ENCODE measurements around the gene F12.

The F12 gene

DNA sequence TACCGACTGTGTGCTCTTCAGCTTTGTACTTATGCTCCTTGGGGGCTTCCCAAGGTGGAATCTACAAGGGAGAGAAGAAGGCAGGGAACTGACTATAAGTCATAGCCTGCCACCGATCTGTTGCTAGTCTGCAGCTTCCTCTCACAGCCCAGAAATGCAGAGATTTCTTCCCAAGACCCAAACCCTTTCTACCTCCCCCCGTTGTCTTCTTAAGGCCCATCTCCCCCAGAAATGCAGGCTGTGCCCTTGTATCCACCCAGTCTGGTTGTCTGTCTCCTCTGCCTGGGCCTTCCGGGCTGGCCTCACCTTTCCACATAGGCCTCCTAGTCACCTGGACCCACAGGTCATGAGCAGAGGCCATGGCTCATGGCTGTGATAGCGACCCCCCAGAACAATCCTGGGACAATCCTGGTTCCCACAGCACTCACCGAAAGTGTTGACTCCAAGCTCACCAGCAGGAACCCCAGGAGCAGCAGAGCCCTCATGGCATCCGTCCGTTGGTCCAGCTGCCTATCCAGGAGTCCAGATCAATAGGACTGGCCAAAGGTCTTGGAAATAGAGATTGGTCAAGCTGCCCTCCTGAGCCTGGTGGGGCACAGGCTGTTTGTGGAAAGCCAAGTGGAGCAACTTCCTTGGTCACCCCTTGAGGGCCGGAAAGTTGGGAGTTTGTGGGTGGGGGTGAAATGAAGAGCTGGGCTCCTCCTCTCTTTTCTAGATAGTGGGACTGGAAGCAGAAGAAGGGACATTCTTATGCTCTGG is at the start of gene F12:
F12 (minus strand) TSS at position 522 of the 759 bp plus-strand sequence; CDS start at position 485, 37 bp downstream.
- intact Hi-C loops (cut with DNase I), result loop anchor here (5.0 kb wide), 1 partner anchor 43 kb away; no protein-coding TSS in a partner anchor
- no peak for DNase-seq

DNA sequence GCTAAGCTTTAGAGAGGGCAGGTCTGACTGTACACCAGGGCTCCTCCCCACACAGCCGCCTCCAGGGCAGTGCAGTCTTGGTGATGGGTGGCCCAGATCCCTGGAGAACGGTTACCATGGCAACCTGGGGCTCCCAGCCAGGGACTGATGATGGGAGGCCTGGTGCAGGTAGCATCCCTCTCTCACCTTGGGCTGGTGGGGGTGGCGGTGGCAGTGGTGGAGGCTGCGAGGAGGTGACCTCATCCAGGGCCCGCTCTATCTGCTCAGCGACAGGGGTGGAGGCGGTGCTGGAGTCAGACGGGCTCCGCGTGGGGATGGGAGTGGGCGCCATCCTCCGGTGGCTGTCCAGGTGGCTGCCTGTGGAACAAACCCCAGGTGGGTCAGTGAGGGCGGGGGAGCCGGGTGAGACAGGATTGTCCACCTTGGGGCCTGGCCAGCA is 49.6 kb upstream of the F12 start:
- intact Hi-C loops (cut with DNase I), result loop anchor here (5.0 kb wide), 1 partner anchor 38 kb away; the partner anchor contains the start of gene PDLIM7
- DNase-seq, result peak; percentile 69 to 97 (median 88)

DNA sequence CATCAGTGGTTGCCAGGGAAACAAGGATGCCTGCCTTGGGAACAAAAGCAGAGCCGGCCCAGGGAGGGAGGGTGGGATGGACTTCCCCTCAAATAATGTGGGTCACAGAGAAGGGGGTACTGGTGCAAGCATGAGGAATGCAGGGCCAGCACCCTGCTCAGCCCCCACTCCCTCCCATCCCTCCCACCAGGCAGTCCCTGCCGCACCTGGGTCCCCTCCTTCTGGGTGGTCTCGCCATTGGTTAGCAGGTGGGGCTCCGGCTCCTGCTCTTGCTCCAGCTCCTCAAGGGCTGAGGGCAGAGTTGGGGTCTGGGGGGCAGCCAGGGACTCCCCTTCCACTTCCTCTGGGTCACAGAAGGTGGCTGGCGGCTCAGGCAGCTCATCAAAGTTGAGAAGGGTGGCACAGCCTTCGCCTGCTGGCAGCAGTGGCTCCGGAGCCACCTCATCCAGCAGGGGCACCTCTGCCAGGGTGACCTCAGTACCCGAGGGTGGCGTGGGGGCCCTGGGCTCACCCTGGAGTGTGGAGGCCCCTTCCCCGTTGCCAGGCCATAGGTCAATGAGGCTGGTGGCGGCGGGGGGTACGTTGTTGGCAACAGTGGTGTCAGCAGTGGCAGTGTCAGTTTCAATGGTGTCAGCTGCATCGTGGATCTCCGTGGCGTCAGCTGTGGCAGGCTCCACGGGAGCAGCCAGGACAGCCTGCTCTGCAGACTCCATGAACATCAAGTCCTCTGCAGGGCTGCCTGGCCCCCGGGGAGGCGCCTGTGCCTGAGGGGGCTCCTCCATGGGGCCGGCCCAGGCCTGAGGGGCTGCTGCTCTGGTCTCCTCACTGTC is 48.7 kb upstream of the F12 start:
- DNase-seq, result peak in 2 of 42 donors; percentile 7 to 29
- intact Hi-C loops (cut with DNase I), result loop anchor here (5.0 kb wide), 1 partner anchor 39 kb away; the partner anchor contains the start of gene PDLIM7

DNA sequence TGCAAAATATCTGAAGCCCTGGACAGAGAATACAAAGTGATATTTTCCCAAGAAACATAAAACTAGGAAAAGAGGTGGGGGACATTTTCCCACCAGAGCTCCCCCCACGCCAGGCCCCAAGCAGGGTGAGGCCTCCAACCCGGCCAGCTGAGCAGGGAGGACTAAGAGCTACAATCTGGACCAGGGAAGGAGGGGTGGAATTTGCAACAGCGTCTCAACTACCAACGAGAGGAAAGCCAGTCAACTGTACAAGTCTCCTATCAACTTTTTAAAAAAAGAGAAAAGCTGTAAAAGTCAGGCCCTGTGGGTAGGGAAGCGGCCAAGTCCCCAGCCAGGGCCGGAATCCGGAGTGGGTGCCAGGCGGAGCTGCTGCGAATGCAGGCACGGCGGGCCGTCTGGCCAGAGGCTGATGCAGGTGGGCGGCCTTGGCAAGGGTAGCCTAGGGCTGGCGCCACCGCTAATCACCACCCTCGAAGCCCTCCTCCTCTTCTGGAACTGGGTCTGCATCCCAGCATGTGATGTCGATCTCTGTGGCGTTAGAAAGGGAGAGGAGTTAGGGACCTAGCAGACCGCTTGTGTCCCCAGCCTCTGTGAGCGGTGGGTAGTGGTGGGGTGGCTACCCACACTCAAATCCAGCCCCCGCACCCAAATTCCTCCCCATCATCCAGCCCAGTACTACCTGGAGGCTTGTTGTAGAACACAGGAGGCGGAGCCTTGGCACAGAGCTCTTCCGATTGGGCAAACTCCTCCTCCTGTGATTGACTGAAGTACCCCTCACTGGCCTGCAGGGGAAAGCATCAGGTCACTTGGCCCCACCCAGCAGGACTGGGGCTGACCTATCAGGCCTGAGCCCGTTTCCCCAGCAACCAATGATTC is 47.9 kb upstream of the F12 start:
- intact Hi-C loops (cut with DNase I), result loop anchor here (5.0 kb wide), 1 partner anchor 40 kb away; the partner anchor contains the start of gene PDLIM7
- peak in 41 of 42 donors; percentile 46 to 91 (median 80) for DNase-seq

DNA sequence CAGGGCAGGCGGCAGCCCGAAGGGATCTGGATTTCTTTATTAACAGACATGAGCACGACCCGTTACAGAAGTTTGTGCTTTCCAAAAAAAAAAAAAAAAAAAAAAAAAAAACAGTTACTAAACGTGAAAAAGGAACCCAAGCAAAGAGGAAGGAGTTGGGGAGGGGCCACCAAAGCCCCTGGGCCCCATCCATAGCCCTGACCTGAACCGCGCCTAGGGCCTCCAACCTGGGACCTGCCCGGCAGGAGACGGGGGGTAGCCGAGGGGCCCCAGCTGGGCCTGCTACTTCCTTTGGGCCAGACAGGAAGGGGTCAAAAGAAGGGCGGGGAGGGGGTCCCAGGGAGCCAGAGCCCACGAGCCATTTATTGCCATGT is 47.2 kb upstream of the F12 start:
- no peak for DNase-seq
- intact Hi-C loops (cut with DNase I), result loop anchor here (5.0 kb wide), 1 partner anchor 41 kb away; the partner anchor contains the start of gene PDLIM7

DNA sequence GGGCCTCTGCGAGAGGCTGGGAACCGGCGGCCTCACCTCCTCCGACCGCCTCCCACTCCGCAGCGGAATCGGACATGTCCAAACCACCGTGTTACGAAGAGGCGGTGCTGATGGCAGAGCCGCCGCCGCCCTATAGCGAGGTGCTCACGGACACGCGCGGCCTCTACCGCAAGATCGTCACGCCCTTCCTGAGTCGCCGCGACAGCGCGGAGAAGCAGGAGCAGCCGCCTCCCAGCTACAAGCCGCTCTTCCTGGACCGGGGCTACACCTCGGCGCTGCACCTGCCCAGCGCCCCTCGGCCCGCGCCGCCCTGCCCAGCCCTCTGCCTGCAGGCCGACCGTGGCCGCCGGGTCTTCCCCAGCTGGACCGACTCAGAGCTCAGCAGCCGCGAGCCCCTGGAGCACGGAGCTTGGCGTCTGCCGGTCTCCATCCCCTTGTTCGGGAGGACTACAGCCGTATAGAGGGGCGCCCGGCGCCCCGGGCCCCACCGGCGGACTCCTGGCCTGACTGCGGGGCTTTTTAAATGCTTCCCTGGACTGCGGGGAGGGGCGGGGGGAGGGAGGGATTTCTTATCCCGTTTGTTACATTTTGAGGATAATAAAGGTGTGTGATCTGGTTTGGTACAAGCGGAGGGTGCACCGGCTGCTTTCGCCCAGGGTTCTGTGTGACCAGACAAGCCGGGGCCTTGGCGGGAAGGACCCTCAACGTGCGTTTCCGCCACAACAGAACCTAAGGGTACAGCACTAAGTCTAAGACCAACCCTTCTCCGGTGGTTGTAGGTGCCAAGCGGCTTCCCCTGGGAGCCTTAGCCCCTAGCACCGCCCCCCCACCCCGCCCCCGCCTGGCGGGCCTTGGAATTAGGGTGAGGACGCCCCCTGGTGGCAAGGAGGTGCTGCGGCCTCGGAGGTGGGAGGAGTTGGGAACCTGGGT is 46.6 kb upstream of the F12 start:
- DNase-seq, result peak; percentile 81 to 96 (median 91)

DNA sequence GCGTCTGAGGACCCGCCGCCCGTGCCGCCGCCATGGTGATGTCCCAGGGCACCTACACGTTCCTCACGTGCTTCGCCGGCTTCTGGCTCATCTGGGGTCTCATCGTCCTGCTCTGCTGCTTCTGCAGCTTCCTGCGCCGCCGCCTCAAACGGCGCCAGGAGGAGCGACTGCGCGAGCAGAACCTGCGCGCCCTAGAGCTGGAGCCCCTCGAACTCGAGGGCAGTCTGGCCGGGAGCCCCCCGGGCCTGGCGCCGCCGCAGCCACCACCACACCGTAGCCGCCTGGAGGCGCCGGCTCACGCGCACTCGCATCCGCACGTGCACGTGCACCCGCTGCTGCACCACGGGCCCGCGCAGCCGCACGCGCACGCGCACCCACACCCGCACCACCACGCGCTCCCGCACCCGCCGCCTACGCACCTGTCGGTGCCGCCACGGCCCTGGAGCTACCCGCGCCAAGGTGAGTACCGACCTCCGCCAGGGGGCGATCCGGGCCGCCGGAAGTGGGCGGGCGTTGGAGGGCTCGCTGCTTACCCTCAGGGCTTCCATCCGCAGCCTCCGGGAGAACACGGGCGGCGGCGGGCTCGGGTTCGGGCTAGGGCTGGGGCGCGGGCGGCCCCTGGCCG is 45.8 kb upstream of the F12 start:
- intact Hi-C loops (cut with DNase I), result loop anchor here (5.0 kb wide), 1 partner anchor 42 kb away; the partner anchor contains the start of gene PDLIM7

More for the DNA sequence above, 46.6 kb upstream of the F12 start:
- intact Hi-C loops (cut with DNase I), result loop anchor here (5.0 kb wide), 1 partner anchor 41 kb away; the partner anchor contains the start of gene PDLIM7

DNA sequence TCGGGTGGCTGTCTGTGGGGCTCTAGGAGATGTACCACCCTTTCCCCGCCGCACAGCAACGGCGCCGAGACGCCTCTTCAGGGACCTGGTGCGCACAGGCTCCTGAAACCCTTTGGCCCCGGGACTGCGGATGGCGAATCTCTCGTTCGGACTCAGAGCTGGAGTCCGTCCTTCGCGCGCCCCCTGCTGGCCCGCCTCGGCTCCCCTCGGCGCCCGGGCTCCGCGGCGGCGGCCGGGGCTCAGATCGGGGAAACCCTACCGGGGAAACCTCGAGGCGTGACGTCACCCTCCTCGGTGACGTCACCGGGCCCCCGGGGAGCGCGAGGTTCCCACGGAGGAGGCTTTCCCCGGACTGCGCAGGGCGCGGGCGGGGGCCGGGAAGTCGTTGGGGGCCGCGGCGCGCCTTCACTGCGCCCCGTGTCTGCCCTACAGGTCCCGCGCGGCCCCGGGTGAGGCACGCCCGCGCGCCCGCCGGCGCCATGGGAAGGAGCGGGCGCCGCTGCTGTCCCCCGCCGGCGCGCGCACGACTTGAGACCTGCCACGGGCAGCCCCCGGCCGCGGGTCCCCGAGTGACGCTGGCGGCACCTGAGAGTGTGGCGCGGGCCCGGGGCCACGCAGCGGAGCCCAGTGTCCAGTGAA is 45.2 kb upstream of the F12 start:
- peak; percentile 74 to 96 (median 90) for DNase-seq
- intact Hi-C loops (cut with DNase I), result loop anchor here (5.0 kb wide), 3 partner anchors 43 to 62 kb away; partner anchors contain the start of genes F12 and PDLIM7

More for the DNA sequence above, 45.8 kb upstream of the F12 start:
- peak; percentile 21 to 86 (median 74) for DNase-seq

DNA sequence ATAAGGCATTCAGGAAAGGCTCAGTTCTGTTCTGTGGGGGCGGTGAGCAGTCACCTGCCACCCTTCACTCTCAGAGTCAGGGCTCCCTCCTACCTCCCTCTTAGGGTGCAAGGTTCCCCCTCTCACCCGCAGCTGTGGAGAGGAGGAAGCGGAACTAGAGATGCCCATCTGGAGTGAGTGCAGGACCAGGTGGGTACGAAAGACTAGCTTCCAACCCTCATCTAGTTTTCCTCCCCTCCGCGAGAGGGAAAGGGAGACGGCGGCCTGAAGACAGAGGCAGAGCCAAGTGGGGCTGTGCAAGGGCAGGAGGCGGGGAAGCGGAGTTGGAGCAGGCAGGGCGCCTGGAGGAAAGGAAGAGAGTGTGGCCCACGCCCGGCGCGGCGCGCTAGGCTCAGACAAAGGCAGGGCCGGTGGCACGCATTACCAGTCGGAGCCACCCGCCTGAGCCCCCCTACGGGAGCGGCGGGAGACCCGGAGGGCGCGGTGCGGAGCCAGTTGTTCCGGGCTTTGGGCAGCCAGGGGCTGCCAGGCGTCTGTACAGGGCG is 44.6 kb upstream of the F12 start:
- peak in 40 of 42 donors; percentile 21 to 87 (median 67) for DNase-seq
- intact Hi-C loops (cut with DNase I), result loop anchor here (2.0 to 5.0 kb wide), 3 partner anchors 27 to 62 kb away; partner anchors contain the start of genes F12 and GRK6

DNA sequence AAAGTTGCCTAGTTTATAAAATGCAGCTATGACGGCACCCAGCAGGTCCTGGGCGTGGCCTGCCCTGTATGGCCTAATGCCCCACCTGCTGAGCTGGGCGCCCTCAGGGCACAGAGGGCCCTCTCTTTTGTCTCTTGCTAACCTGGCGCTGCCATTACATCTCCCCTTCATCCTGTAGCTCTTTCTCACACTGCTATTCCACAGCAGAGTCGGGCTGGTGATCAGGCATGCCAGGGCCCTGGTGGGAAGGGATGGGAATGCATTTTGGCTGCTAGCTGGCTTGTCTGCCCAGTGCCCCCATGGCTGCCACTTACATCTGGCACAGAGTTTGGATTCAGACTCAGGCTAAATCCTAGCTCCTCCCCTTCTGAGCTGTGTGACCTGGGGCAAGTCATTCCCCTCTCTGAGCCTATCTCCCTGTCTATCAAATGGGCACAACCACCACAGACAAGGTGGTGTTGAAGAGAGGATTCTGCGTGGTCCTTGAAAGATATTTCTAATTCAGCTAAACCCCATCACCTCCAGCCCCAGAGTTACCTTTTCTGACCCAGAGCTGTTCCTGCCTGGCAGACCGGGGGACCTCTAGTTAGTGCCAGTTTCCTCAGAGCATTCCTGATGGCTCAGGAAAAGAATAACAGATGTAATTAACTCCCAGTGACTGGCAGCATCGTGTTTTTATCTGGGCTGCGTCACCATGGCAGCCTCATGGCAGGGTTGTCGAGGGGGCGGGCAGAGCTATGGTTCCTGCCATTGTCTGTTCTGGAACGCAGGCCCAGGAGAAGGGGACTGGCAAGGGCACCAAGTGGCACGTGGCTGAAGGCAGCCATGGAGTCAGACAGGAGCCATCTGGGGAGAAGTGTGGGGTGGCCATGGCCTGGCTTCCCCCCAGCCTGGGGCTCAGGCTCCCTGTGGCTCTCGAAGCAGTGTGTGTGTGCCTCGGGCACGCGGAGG is 43.6 kb upstream of the F12 start:
- DNase-seq, result peak in 41 of 42 donors; percentile 46 to 90 (median 72)
- intact Hi-C loops (cut with DNase I), result loop anchor here (2.0 to 5.0 kb wide), 3 partner anchors 26 to 61 kb away; partner anchors contain the start of genes F12 and GRK6

DNA sequence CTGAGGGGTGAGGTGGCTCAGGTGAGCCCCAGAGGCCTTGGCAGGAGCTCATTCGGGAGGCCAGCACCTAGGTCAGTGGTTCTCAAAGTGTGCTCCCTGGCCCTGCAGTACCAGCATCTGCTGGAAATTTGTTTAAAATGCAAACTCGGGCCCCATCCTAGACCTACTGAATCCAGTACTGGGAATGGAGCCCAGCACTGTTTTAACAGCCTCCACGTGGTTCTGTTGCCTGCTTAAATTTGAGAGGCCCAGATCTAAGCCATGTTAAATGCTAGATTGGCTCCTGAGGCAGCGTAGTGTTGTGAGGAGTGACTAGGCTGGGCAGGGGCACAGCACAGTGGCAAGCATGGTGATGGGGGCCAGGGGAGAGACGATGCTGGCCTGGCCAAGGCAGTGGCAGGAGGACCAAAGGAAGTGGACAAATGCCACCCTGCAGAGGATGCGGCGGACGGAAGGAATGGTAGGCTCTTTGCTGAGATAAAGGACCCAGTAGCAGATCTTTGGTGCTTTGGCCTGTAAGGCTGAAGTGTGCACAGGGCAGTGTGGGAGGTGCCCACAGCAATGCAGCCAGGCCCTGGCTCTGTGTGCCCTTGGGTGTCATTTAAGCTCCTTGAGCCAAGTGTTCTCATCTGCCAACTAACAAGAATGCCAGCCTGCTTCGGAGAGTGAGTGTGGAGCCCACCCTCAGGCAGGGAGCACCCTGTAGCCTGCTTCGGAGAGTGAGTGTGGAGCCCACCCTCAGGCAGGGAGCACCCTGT is 41.5 kb upstream of the F12 start:
- intact Hi-C loops (cut with DNase I), result loop anchor here (5.0 kb wide), 2 partner anchors 44 to 59 kb away; partner anchors contain the start of gene F12
- peak in 5 of 42 donors; percentile 29 to 71 (median 44) for DNase-seq

DNA sequence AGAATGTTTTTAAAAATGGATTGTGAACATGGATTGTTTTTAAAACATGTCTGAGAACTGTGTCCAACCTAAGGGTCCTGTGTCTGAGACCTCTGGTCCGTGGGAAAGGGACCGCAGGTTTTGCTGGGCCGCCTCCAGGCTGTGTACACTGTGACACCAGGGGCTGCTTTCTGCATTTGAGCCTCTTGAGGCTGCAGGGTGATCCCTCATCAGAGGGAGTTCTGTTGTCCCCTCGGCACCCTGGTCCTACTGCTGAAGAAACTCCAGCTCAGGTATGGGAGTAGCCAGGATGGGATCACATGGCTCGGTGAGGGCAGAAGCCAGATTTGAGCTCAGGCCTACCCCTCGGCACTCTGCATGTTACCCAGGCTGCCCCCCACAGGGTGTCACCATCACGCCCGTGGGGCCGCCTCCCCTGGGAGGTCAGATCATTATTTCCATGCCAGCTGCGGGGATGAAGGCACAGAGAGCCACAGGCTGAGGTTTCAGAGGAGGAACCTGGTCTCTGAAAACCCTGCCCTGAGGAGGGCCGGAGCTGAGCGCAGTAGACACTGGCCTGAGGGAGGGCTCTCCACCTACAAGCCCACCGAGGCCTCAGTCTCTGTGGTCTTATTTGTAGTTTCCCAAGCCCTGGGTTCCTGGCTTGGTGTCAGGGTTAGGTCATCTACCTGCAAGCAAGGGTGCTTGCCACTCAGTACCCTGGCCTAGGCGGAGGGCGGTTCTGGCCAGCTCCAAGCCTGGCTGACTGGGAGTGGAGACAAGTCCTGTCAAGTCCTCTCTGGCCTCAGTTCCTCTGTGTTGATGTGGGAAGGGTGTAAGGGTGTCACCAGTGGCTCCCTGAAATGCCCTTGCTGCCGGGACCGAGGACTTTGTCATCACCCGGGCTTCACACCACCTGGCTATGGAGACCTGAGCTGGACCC is 40.0 kb upstream of the F12 start:
- intact Hi-C loops (cut with DNase I), result loop anchor here (5.0 kb wide), 2 partner anchors 42 to 57 kb away; partner anchors contain the start of gene F12
- no peak for DNase-seq
